GM21515 (cell line): ENCODE results near the gene MYH16.
"Not testable (repeated sequence)": the region's sequence is repeated elsewhere in the genome, so short reads cannot be mapped to it uniquely, and the experiment has no call there.

Source experiments
- ATAC-seq: cut with Tn5 transposase; IDR thresholded peaks from one replicate; pipeline ENCODE4 v1.9.1; 2021; ENCODE audit not compliant: unreplicated experiment

MYH16 gene

GRCh38 chr7:99301496-99301895 is 28.9 kb downstream of the MYH16 start:
- ATAC-seq = no peak

GRCh38 chr7:99305473-99306260 is 33.0 kb downstream of the MYH16 start:
- ATAC-seq = no peak

- ATAC-seq = no peak
These were observed 35.9 kb downstream of the MYH16 start for GRCh38 chr7:99308461-99309074.

- no peak for ATAC-seq
These were observed 36.5 kb downstream of the MYH16 start for GRCh38 chr7:99309111-99309510.

- ATAC-seq = no peak
These were observed 37.4 kb downstream of the MYH16 start for GRCh38 chr7:99310004-99310403.

GRCh38 chr7:99311702-99312101 is 39.1 kb downstream of the MYH16 start:
- no peak for ATAC-seq

GRCh38 chr7:99312316-99313203 is 39.9 kb downstream of the MYH16 start:
- no peak for ATAC-seq

GRCh38 chr7:99313204-99313573 is 40.5 kb downstream of the MYH16 start:
- no peak for ATAC-seq

- no peak for ATAC-seq
These were observed 41.9 kb downstream of the MYH16 start for GRCh38 chr7:99314504-99314903.

GRCh38 chr7:99320371-99320770 is 47.7 kb downstream of the MYH16 start:
- ATAC-seq = no peak

GRCh38 chr7:99322659-99323058 is 50.0 kb downstream of the MYH16 start:
- not testable (repeated sequence) for ATAC-seq

GRCh38 chr7:99324559-99324958 is 51.9 kb downstream of the MYH16 start:
- no peak for ATAC-seq

GRCh38 chr7:99325001-99325493 is 52.4 kb downstream of the MYH16 start:
- no peak for ATAC-seq

- ATAC-seq = peak; percentile 78
These were observed 53.2 kb downstream of the MYH16 start, which contains the start of gene ARPC1A for GRCh38 chr7:99325592-99326407. ARPC1A (plus strand) TSS chr7:99325898; CDS start chr7:99333354, 7,456 bp downstream.

GRCh38 chr7:99326408-99326782 is 53.8 kb downstream of the MYH16 start:
- no peak for ATAC-seq

- ATAC-seq = not testable (repeated sequence)
These were observed 57.8 kb downstream of the MYH16 start for GRCh38 chr7:99330314-99330961.

- no peak for ATAC-seq
These were observed 58.4 kb downstream of the MYH16 start for GRCh38 chr7:99331002-99331401.

- no peak for ATAC-seq
These were observed 67.0 kb downstream of the MYH16 start for GRCh38 chr7:99339595-99339994.

- no peak for ATAC-seq
These were observed 68.0 kb downstream of the MYH16 start for GRCh38 chr7:99340659-99341058.

- no peak for ATAC-seq
These were observed 71.5 kb downstream of the MYH16 start for GRCh38 chr7:99344061-99344647.
